Vagina (tissue), 2 donors: Measurements from ENCODE around the gene TNFRSF1B.

ENCODE experiments used
- CTCF ChIP-seq, 3 experiments: fragments of 450-650 bp in 2 of 3; fragments of 200-600 bp in 1 of 3; sonication (generic) in 1 of 3; IDR thresholded peaks; one replicate each; pipeline ENCODE4 v1.5.1; 2017 to 2019; ENCODE audit warnings: antibody characterized with exemption in 3 of 3, mild to moderate bottlenecking in 2 of 3, moderate library complexity in 2 of 3
- POLR2A ChIP-seq, 2 donors: fragments of 450-650 bp; IDR thresholded peaks; one replicate each; pipeline ENCODE4 v1.6.1; 2017; ENCODE audit warnings: antibody characterized with exemption in 2 of 2, mild to moderate bottlenecking in 2 of 2, moderate library complexity in 2 of 2
- POLR2AphosphoS5 ChIP-seq, 2 donors: sonication (generic); formaldehyde crosslinking; IDR thresholded peaks; one replicate each; pipeline ENCODE4 v1.9.0; 2017; ENCODE audit warnings: antibody characterized with exemption in 2 of 2, mild to moderate bottlenecking in 2 of 2, low read depth in 1 of 2; ENCODE audit not compliant: insufficient read depth in 1 of 2

- TF ChIP-seq CTCF (IDR thresholded peaks at IDR 0.05) (no peak), POLR2AphosphoS5 (IDR thresholded peaks at IDR 0.05; ENCODE audit: insufficient read depth in 1 of 2, low read depth in 1 of 2) (no peak), POLR2A (IDR thresholded peaks at IDR 0.05) (no peak)
Observed at GRCh38 chr1:12173041-12173509, 6.3 kb downstream of the TNFRSF1B start.
